Fibroblast of lung (primary cell): ENCODE results near the gene HLA-C. TPM values are rescaled to one million over a fixed set of nuclear protein-coding genes. Genes with fewer than 3 reads are reported as not detected.

ENCODE experiments used
- DNase-seq, 2 donors: peaks; one replicate each; pipeline versions ENCODE4 v3.0.0 to v3.0.0-alpha.2; 2010; ENCODE audit warnings: low read depth in 2 of 2
- H2AFZ ChIP-seq: 2 replicates; pipeline ENCODE4 v1.5.1; 2012; ENCODE audit warnings: low read length, control low read depth, inconsistent platforms
- H3K27ac ChIP-seq: 2 replicates; pipeline ENCODE4 v1.5.1; 2011; ENCODE audit warnings: low read length, control low read depth; ENCODE audit not compliant: insufficient read depth
- H3K27me3 ChIP-seq: 2 replicates; pipeline ENCODE4 v1.5.1; 2011; ENCODE audit warnings: mild to moderate bottlenecking, low read length; ENCODE audit not compliant: control insufficient read depth, insufficient read depth
- H3K36me3 ChIP-seq: 2 replicates; pipeline ENCODE4 v1.5.1; 2011; ENCODE audit warnings: low read length; ENCODE audit not compliant: control insufficient read depth, insufficient read depth
- H3K4me1 ChIP-seq: 2 replicates; pipeline ENCODE4 v1.5.1; 2011; ENCODE audit warnings: low read length; ENCODE audit not compliant: control insufficient read depth, insufficient read depth; ENCODE audit errors: extremely low read depth
- H3K4me2 ChIP-seq: 2 replicates; pipeline ENCODE4 v1.5.1; 2011; ENCODE audit warnings: low read length, control low read depth; ENCODE audit not compliant: insufficient read depth; ENCODE audit errors: extremely low read depth
- H3K4me3 ChIP-seq, 4 experiments: fragments of 200-600 bp in 1 of 4; sonication (generic) in 1 of 4; replicated peaks in 1 of 4; 2 replicates each; pipeline ENCODE4 v1.5.1; 2011 to 2016; ENCODE audit warnings: low read length in 4 of 4, low read depth in 3 of 4, mild to moderate bottlenecking in 3 of 4, control low read depth in 2 of 4, inconsistent platforms in 1 of 4, mixed read lengths in 1 of 4; ENCODE audit not compliant: insufficient read depth in 1 of 4; ENCODE audit errors: control extremely low read depth in 1 of 4
- H3K79me2 ChIP-seq: 2 replicates; pipeline ENCODE4 v1.5.1; 2012; ENCODE audit warnings: mild to moderate bottlenecking, low read length, inconsistent platforms; ENCODE audit not compliant: control insufficient read depth, insufficient read depth
- H3K9ac ChIP-seq: 2 replicates; pipeline ENCODE4 v1.5.1; 2011; ENCODE audit warnings: mild to moderate bottlenecking, low read length, control low read depth; ENCODE audit not compliant: insufficient read depth
- H3K9me3 ChIP-seq: 2 replicates; pipeline ENCODE4 v1.5.1; 2012; ENCODE audit warnings: low read depth, low read length; ENCODE audit not compliant: control insufficient read depth, insufficient read depth
- H4K20me1 ChIP-seq: 2 replicates; pipeline ENCODE4 v1.5.1; 2011; ENCODE audit warnings: low read length; ENCODE audit not compliant: control insufficient read depth, insufficient read depth; ENCODE audit errors: extremely low read depth
- CTCF ChIP-seq, 2 donors: IDR thresholded peaks in 1 of 2; conservative IDR thresholded peaks in 1 of 2; 1 replicate in 1 of 2; 2 replicates in 1 of 2; pipeline ENCODE4 v1.5.1; 2011 to 2012; ENCODE audit warnings: low read length in 2 of 2, control low read depth in 1 of 2, inconsistent platforms in 1 of 2, low read depth in 1 of 2, mild to moderate bottlenecking in 1 of 2
- EZH2 ChIP-seq: IDR thresholded peaks from 2 replicates; pipeline ENCODE4 v1.5.1; 2012; ENCODE audit warnings: low read length, control low read depth, mild to moderate bottlenecking; ENCODE audit errors: missing control alignments
- polyA plus RNA-seq, 2 donors: library from polyadenylated mRNA; depleted of rRNA in 1 of 2; stranded (reverse) in 1 of 2; unstranded in 1 of 2; fragments of >200 nt; gene quantifications; 2 replicates each; pipeline ENCODE4 v1.2.1, GENCODE V29; 2011 to 2012; ENCODE audit warnings: missing spikeins in 1 of 2
- total RNA-seq: library from RNA; depleted of rRNA; stranded (reverse); fragments of >200 nt; gene quantifications from 2 replicates; pipeline ENCODE4 v1.2.1, GENCODE V29; 2014

The HLA-C gene
- total and polyA plus RNA-seq, 2 donors (not counting 1 experiment from before 2014, with no cell fraction given): 193 to 274 TPM

GRCh38 chr6:31227143-31227542, 44.7 kb downstream of the HLA-C start:
- Histone ChIP-seq H3K27ac (no peak overlapping the region), H3K27me3 (peaks cover 2% of the 10 kb centered on the region), H2AFZ (peak overlapping the region; percentile 40), H3K9ac (no peak overlapping the region), H3K9me3 (no peaks in the 10 kb centered on the region), H3K4me3 (no peak overlapping the region), H3K79me2 (no peaks in the 10 kb centered on the region), H4K20me1 (no peaks in the 10 kb centered on the region), H3K4me2 (no peak overlapping the region), H3K4me1 (no peaks in the 10 kb centered on the region), H3K36me3 (no peaks in the 10 kb centered on the region)
- no peak for DNase-seq
- TF ChIP-seq EZH2 (no peak), CTCF (conservative IDR thresholded peaks at IDR 0.05 in 1 of 2, IDR thresholded peaks at IDR 0.05 in 1 of 2; ENCODE audit: low read depth in 1 of 2, low read length in 2 of 2) (no peak)

DNA sequence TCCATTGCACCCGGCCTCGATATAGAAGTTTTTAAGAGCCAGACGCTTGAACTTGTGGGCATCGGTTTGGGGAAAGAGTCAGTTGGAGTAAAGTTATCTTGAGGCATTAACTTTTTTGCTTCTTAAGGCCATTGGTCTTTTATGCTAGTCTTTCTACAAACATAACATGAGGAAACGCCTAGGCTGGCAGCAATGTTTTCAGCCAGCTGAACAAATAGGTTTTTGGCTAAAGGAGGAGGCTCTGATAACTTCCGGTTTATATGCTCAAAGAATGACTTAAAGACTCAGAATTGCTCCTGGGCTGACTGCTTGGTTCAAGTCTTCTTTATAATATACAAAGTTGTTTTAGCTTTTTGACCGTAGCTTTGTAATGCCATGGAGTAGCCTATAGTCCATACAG, 46.2 kb downstream of the HLA-C start:
- DNase-seq: no peak
- TF ChIP-seq EZH2 (no peak), CTCF (conservative IDR thresholded peaks at IDR 0.05 in 1 of 2, IDR thresholded peaks at IDR 0.05 in 1 of 2; ENCODE audit: low read depth in 1 of 2, low read length in 2 of 2) (no peak)
- H3K36me3 ChIP-seq: no peaks in the 10 kb centered on the region
- H3K9me3 ChIP-seq: no peaks in the 10 kb centered on the region
- no peaks in the 10 kb centered on the region for H3K79me2 ChIP-seq
- no peaks in the 10 kb centered on the region for H3K4me1 ChIP-seq
- H3K9ac ChIP-seq: no peak overlapping the region
- peaks cover 2% of the 10 kb centered on the region for H3K27me3 ChIP-seq
- H2AFZ ChIP-seq: no peak overlapping the region
- no peak overlapping the region for H3K27ac ChIP-seq
- no peaks in the 10 kb centered on the region for H4K20me1 ChIP-seq
- H3K4me2 ChIP-seq: no peak overlapping the region
- no peak overlapping the region for H3K4me3 ChIP-seq

GRCh38 chr6:31222496-31222895, 49.4 kb downstream of the HLA-C start:
- Histone ChIP-seq H3K4me1 (no peaks in the 10 kb centered on the region), H3K4me3 (no peak overlapping the region), H3K9ac (no peak overlapping the region), H3K27me3 (no peaks in the 10 kb centered on the region), H3K9me3 (no peaks in the 10 kb centered on the region), H4K20me1 (no peaks in the 10 kb centered on the region), H3K4me2 (no peak overlapping the region), H3K79me2 (no peaks in the 10 kb centered on the region), H3K27ac (no peak overlapping the region), H3K36me3 (no peaks in the 10 kb centered on the region), H2AFZ (no peak overlapping the region)
- TF ChIP-seq CTCF (conservative IDR thresholded peaks at IDR 0.05 in 1 of 2, IDR thresholded peaks at IDR 0.05 in 1 of 2; ENCODE audit: low read depth in 1 of 2, low read length in 2 of 2): no peak
- DNase-seq: no peak

Other genes starting within 250 kb of the HLA-C start
- not detected in 2 replicates for gene C6orf15, start 159.5 kb downstream of the HLA-C start, total RNA-seq
- gene C6orf15, start 159.5 kb downstream of the HLA-C start, polyA plus RNA-seq: not detected in 2 replicates
- 0.66 and 1.8 TPM in 2 replicates for gene PSORS1C1, start 157.3 kb downstream of the HLA-C start, total RNA-seq
- gene PSORS1C1, start 157.3 kb downstream of the HLA-C start, polyA plus RNA-seq: 0.40 and 0.41 TPM in 2 replicates
- not detected in 2 replicates for gene CDSN, start 151.6 kb downstream of the HLA-C start, total RNA-seq
- not detected in 2 replicates for gene CDSN, start 151.6 kb downstream of the HLA-C start, polyA plus RNA-seq
- gene PSORS1C2, start 133.0 kb downstream of the HLA-C start, total RNA-seq: not detected in 2 replicates
- not detected in 2 replicates for gene PSORS1C2, start 133.0 kb downstream of the HLA-C start, polyA plus RNA-seq
- gene CCHCR1, start 114.3 kb downstream of the HLA-C start, total RNA-seq: 19.0 and 19.3 TPM in 2 replicates
- gene CCHCR1, start 114.3 kb downstream of the HLA-C start, polyA plus RNA-seq: 7.4 and 8.9 TPM in 2 replicates
- gene TCF19, start 113.5 kb downstream of the HLA-C start, total RNA-seq: 2.3 and 8.4 TPM in 2 replicates
- 7.2 and 20.7 TPM in 2 replicates for gene TCF19, start 113.5 kb downstream of the HLA-C start, polyA plus RNA-seq
- gene POU5F1, start 101.4 kb downstream of the HLA-C start, total RNA-seq: under 0.01 TPM in 2 replicates
- 0.23 TPM in 1 of 2 replicates, not detected in the other for gene POU5F1, start 101.4 kb downstream of the HLA-C start, polyA plus RNA-seq
- 190 and 244 TPM in 2 replicates for gene HLA-B, start 85.1 kb upstream of the HLA-C start, total RNA-seq
- gene HLA-B, start 85.1 kb upstream of the HLA-C start, polyA plus RNA-seq: 441 and 1,124 TPM in 2 replicates
- 28.5 and 85.2 TPM in 2 replicates for gene MICA, start 131.5 kb upstream of the HLA-C start, total RNA-seq
- gene MICA, start 131.5 kb upstream of the HLA-C start, polyA plus RNA-seq: 54.2 and 81.1 TPM in 2 replicates
- 6.2 and 17.2 TPM in 2 replicates for gene MICB, start 226.1 kb upstream of the HLA-C start, total RNA-seq
- 18.6 and 19.2 TPM in 2 replicates for gene MICB, start 226.1 kb upstream of the HLA-C start, polyA plus RNA-seq